Measurements from ENCODE around the gene UBR3.

GRCh38 chr2:169797601-169798000 is 29.7 kb upstream of the UBR3 start:
- TF ChIP-seq EZH2phosphoT487 (IDR thresholded peaks at IDR 0.05; ENCODE audit: borderline replicate concordance) (no peak), CTCF (conservative IDR thresholded peaks at IDR 0.05; ENCODE audit: low read length) (no peak)

Data from Loucy (cell line).